ENCODE measurements around the gene ZNF564. TPM values are rescaled to one million over a fixed set of nuclear protein-coding genes. Genes with fewer than 3 reads are reported as not detected.
"Not testable (repeated sequence)": the region's sequence is repeated elsewhere in the genome, so short reads cannot be mapped to it uniquely, and the experiment has no call there.

ZNF564 gene
- total and polyA plus RNA-seq, 2 donors (not counting 3 experiments of a cell fraction or from before 2014, with no cell fraction given) = 1.5 to 6.5 TPM

GRCh38 chr19:12574036-12574435, 22.8 kb upstream of the ZNF564 start:
- CTCF ChIA-PET = interaction anchor here (1.6 kb wide), 1 partner anchor 98 kb away, joined by 4 read pairs; no protein-coding TSS in a partner anchor
- intact Hi-C loops (cut with micrococcal nuclease) = no loop called here
- BruUV-seq (replicated peaks) = no TSS peak

GRCh38 chr19:12567951-12568350, 16.7 kb upstream of the ZNF564 start:
- DNase-seq (ENCODE audit: low read depth, low spot score) = no peak
- Histone ChIP-seq H3K27ac (ENCODE audit: insufficient read depth, low read depth, low read length) (no peak overlapping the region), H2AFZ (ENCODE audit: low read depth, low read length) (no peak overlapping the region), H3K4me3 (replicated peaks in 1 of 3; ENCODE audit: insufficient read depth in 1 of 3, low read depth in 1 of 3, low read length in 3 of 3) (no peak overlapping the region), H3K4me1 (ENCODE audit: control insufficient read depth, extremely low read depth, insufficient read depth, low read length) (no peaks in the 10 kb centered on the region), H3K27me3 (ENCODE audit: control insufficient read depth in 2 of 2, insufficient read depth in 2 of 2, low read length in 2 of 2) (no peaks in the 10 kb centered on the region), H3K36me3 (ENCODE audit: control insufficient read depth in 2 of 2, extremely low read depth in 1 of 2, insufficient read depth in 2 of 2, low read length in 2 of 2) (no peaks in the 10 kb centered on the region), H3K79me2 (ENCODE audit: control insufficient read depth, insufficient read depth, low read length) (no peaks in the 10 kb centered on the region), H3K9me3 (replicated peaks; ENCODE audit: control insufficient read depth, insufficient read depth, low read length) (no peaks in the 10 kb centered on the region), H4K20me1 (replicated peaks; ENCODE audit: control insufficient read depth, extremely low read depth, insufficient read depth, low read length) (no peaks in the 10 kb centered on the region), H3K9ac (replicated peaks; ENCODE audit: extremely low read depth, insufficient read depth, low read length) (no peak overlapping the region), H3K9me1 (replicated peaks; ENCODE audit: control insufficient read depth, extremely low read depth, insufficient read depth, low read length) (no peaks in the 10 kb centered on the region), H3K4me2 (ENCODE audit: insufficient read depth, low read length) (no peak overlapping the region)
- no TSS peak for BruUV-seq (replicated peaks)
- TF ChIP-seq FOS (IDR thresholded peaks at IDR 0.05; ENCODE audit: borderline replicate concordance, insufficient read depth, low read length) (no peak), POLR2A (IDR thresholded peaks at IDR 0.05; ENCODE audit: low read depth, low read length) (no peak)
- dilution Hi-C loops (cut with MboI; ENCODE audit: extremely low pct_ligation_motif_present, low sequenced_read_pairs) = no loop called here
- intact Hi-C loops (cut with micrococcal nuclease) = no loop called here
- no peak for FAIRE-seq
- ChIA-PET CTCF (interaction anchor here (1.1 to 1.7 kb wide), 2 partner anchors 98 to 104 kb away, joined by 3 to 7 read pairs; no protein-coding TSS in a partner anchor), POLR2A (interaction anchor here (0.7 kb wide), 1 partner anchor 104 kb away, joined by 8 read pairs; no protein-coding TSS in a partner anchor)

More at GRCh38 chr19:12574036-12574435, 22.8 kb upstream of the ZNF564 start:
- dilution Hi-C loops (cut with MboI; ENCODE audit: extremely low pct_ligation_motif_present, low sequenced_read_pairs) = no loop called here
- FAIRE-seq (no peak), DNase-seq (ENCODE audit: low read depth, low spot score) (no peak)
- no peak overlapping the region for H3K4me2 ChIP-seq (ENCODE audit: insufficient read depth, low read length)
- H3K79me2 ChIP-seq (ENCODE audit: control insufficient read depth, insufficient read depth, low read length) = no peaks in the 10 kb centered on the region
- H3K9me3 ChIP-seq (replicated peaks; ENCODE audit: control insufficient read depth, insufficient read depth, low read length) = no peaks in the 10 kb centered on the region
- H3K27me3 ChIP-seq (ENCODE audit: control insufficient read depth in 2 of 2, insufficient read depth in 2 of 2, low read length in 2 of 2) = no peaks in the 10 kb centered on the region
- POLR2A ChIA-PET = no interaction called here
- no peak overlapping the region for H3K27ac ChIP-seq (ENCODE audit: insufficient read depth, low read depth, low read length)
- no peak overlapping the region for H3K9ac ChIP-seq (replicated peaks; ENCODE audit: extremely low read depth, insufficient read depth, low read length)
- no peaks in the 10 kb centered on the region for H4K20me1 ChIP-seq (replicated peaks; ENCODE audit: control insufficient read depth, extremely low read depth, insufficient read depth, low read length)
- H3K9me1 ChIP-seq (replicated peaks; ENCODE audit: control insufficient read depth, extremely low read depth, insufficient read depth, low read length) = no peaks in the 10 kb centered on the region
- no peaks in the 10 kb centered on the region for H3K4me1 ChIP-seq (ENCODE audit: control insufficient read depth, extremely low read depth, insufficient read depth, low read length)
- H2AFZ ChIP-seq (ENCODE audit: low read depth, low read length) = no peak overlapping the region
- H3K36me3 ChIP-seq (ENCODE audit: control insufficient read depth in 2 of 2, extremely low read depth in 1 of 2, insufficient read depth in 2 of 2, low read length in 2 of 2) = peaks cover 0 to 2% of the 10 kb centered on the region in 2 experiments
- H3K4me3 ChIP-seq (replicated peaks in 1 of 3; ENCODE audit: insufficient read depth in 1 of 3, low read depth in 1 of 3, low read length in 3 of 3) = no peak overlapping the region
- TF ChIP-seq FOS (IDR thresholded peaks at IDR 0.05; ENCODE audit: borderline replicate concordance, insufficient read depth, low read length) (no peak), GATA2 (IDR thresholded peaks at IDR 0.05; ENCODE audit: insufficient read depth, insufficient read length, low read depth, low read length) (no peak), JUN (IDR thresholded peaks at IDR 0.05; ENCODE audit: borderline replicate concordance, insufficient read depth, insufficient read length, low read depth) (no peak)
- TF ChIP-seq, protein P1, sequence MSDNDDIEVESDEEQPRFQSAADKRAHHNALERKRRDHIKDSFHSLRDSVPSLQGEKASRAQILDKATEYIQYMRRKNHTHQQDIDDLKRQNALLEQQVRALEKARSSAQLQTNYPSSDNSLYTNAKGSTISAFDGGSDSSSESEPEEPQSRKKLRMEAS (IDR thresholded peaks at IDR 0.05; ENCODE audit: insufficient read depth, insufficient read length) = no peak

- CTCF ChIA-PET = interaction anchor here (0.7 to 1.2 kb wide), 2 partner anchors 106 to 281 kb away, joined by 3 to 4 read pairs; no protein-coding TSS in a partner anchor
- BruUV-seq (replicated peaks); POLR2A ChIA-PET; H3K4me1 ChIP-seq (ENCODE audit: control insufficient read depth, extremely low read depth, insufficient read depth, low read length); FAIRE-seq; H3K27me3 ChIP-seq (ENCODE audit: control insufficient read depth in 2 of 2, insufficient read depth in 2 of 2, low read length in 2 of 2); DNase-seq (ENCODE audit: low read depth, low spot score); H3K4me3 ChIP-seq (replicated peaks in 1 of 3; ENCODE audit: insufficient read depth in 1 of 3, low read depth in 1 of 3, low read length in 3 of 3); H3K36me3 ChIP-seq (ENCODE audit: control insufficient read depth in 2 of 2, extremely low read depth in 1 of 2, insufficient read depth in 2 of 2, low read length in 2 of 2); H3K79me2 ChIP-seq (ENCODE audit: control insufficient read depth, insufficient read depth, low read length); H3K9me1 ChIP-seq (replicated peaks; ENCODE audit: control insufficient read depth, extremely low read depth, insufficient read depth, low read length); H4K20me1 ChIP-seq (replicated peaks; ENCODE audit: control insufficient read depth, extremely low read depth, insufficient read depth, low read length); dilution Hi-C loops (cut with MboI; ENCODE audit: extremely low pct_ligation_motif_present, low sequenced_read_pairs); H3K9ac ChIP-seq (replicated peaks; ENCODE audit: extremely low read depth, insufficient read depth, low read length); intact Hi-C loops (cut with micrococcal nuclease); H3K9me3 ChIP-seq (replicated peaks; ENCODE audit: control insufficient read depth, insufficient read depth, low read length); H3K4me2 ChIP-seq (ENCODE audit: insufficient read depth, low read length); H2AFZ ChIP-seq (ENCODE audit: low read depth, low read length); H3K27ac ChIP-seq (ENCODE audit: insufficient read depth, low read depth, low read length): not testable (repeated sequence)
Measured at GRCh38 chr19:12566380-12566779, 15.1 kb upstream of the ZNF564 start.

All from endothelial cell of umbilical vein (primary cell).